HG02943 (cell line): ENCODE measurements around the gene CARS1.

Experiments
- ATAC-seq: cut with Tn5 transposase; IDR thresholded peaks from one replicate; pipeline ENCODE4 v1.9.1; 2021; ENCODE audit warnings: mild to moderate bottlenecking, low read depth, moderate library complexity; ENCODE audit not compliant: unreplicated experiment

Gene CARS1

DNA sequence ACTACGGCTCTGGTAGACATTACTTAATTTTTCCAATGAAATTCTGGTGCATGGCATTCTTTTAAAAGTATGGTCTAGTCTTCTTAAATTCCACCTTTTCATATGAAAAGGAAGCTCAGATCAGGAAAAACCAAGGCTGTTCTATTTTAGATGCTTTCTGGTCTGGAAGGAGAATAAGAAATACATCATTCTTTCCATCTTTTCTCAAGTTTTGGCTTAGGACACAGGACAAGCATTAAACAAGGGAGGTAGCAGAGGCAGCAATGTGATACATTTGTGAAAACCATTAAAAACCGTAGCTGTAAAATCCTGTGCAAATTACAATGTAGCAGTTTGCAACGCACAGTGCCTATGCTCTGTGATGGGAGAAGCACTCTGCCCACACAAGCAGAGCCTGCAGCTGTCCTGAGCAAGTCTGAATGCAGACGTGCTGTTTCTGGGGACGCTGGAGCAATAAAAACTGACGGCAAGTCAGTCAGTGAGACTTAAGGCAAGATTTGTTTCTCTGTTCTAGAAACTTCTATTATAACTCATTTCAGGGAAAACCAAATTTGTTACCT is 88.8 kb downstream of the CARS1 start:
- no peak for ATAC-seq

DNA sequence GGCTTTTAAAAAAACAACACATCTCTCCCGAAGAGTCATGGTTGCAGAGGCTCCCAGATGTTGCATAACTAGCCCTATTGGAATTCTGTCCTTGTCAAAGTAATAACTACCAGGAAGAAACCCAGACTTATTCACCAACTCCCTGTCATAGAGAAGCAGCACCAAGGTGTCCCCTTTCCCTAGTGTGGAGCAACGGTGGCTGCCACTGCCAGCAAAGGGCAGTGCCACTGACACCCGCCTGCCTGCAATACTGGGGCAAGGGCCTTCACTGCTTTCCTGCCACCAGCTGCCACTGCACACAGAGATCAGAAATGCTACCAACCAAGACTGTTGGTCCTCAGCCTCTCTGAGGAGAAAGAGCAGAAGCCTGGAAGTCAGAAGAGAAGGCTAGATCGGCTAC is 92.4 kb downstream of the CARS1 start:
- no peak for ATAC-seq

DNA sequence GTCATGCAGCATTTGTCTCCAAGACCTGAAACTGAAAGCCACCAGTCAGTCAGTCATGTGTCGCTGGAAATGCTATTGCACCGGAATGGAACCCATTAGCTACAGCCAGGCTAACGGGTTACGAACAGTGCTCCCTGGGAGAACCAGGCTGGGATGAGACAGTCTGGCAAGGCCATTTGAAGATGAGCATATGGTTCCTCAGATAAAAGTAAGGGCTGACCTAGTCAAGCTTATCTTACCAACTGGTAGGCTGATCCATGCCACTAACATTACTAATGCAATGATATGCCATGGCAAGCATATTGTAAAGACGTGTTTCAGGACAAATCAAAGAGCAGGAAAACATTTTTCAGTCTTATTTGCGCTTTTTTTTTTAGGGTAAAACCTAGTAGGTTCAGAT is 93.5 kb downstream of the CARS1 start:
- no peak for ATAC-seq

DNA sequence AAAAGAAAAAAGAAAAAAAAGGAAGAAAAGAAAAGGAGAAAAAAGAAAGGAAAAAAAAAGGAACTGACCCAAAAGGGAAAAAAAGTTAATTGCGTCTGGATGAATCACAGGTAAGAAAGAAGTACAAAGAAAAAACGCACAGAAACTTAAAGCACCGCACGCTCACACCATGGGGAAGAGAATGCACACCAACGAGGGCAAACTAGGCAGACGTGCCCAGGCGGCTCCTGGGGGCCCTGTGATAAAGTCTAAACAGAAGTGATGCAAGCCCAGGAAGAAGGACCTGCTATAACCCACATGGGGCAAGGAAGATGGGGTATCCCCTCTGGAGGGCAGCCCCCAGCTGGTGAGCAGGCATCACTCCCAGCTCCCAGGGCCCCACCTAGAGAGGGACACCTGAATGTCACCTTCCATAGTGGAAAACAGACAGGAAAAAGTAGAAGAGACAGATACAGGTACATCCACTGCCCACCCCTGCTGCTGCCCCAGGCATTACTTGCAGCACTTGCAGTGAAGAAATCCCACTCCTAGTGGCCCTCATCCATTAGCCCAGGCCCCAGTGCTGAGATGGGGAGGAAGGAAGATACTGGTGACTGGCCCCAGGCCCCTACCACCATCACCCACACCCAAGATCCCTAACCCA is 94.0 kb downstream of the CARS1 start:
- ATAC-seq, result no peak

DNA sequence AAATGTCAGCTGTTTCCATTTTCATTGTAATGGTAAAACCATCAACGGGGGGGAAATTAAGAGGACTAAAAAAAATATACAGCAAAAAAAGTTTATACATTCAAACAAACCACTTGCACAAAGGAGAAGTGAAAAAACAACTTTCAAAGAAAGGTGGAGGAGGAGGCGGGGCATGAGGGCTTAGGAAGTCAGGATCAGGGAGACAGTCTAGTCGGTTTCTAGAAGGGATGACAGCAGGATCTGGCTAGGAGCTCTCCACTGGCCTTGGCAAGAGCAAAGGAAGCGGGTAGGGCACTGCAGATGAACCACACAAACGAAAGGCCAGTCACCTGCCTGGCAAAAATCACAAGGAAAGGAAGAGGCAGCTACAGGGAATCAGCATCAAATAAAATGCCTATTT is 96.1 kb downstream of the CARS1 start:
- no peak for ATAC-seq

DNA sequence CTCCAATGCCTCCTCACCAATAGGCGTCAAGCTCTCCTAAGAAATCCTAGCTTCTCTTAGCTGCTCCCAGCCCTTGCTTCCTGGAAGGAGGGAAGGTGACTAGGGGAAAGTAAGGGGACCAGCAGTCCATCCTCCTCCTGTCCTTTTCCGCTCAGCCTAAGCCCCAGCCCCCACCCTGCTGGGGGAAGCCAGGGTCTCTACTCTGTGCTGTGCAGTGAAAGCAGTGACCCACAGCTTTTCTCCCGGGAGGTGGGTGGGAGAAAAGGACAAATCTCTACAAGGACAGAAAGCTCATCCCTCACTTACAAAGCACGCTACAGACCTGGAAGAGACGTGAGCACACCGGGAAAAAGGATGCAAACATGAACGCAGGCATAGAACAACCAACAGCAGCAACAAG is 97.1 kb downstream of the CARS1 start:
- no peak for ATAC-seq

DNA sequence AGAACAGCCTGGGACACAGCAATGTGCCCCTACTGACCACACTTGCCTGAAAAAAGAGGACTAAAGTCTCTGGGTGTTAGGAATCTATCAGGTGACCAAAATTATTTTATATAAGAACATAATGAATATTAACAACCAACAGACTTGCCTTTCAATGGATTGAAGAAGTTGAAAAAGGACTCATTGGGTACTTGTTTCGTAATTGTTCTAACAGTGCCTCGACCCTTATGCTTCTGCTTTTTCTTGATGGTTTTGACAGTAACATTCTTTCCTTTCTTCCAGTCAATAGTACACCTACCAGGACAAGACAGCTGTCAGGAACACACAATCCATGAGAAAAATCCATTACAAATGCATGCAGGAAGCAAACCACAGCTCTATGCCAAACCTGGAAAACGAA is 99.0 kb downstream of the CARS1 start:
- ATAC-seq, result no peak

DNA sequence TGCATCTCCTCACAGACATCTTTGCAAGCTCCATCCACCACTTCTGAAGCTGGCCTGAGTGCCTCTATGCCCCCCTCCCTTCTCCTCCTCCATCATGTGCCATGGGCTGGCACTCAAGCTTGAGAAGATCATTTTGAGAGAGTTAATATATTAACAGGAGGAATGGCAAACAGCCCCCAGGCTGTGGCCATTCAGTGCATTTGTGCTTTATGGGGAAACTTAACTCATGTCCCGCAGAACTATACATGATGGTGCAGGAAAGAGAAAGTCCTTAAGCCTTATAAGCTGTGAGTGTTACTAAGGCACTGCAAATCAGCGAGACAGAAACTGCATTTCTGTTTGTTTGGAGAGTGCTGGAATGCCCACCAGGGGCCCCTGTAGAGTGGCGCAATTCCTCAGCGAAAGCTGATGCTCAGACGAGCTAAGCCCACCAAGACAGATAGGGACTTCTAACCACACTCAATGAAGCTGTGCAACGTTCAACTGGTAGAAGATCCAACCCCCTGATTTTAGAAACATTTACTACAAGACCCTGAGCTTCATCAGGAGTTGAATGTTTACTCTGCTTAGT is 101.2 kb downstream of the CARS1 start:
- ATAC-seq, result no peak

DNA sequence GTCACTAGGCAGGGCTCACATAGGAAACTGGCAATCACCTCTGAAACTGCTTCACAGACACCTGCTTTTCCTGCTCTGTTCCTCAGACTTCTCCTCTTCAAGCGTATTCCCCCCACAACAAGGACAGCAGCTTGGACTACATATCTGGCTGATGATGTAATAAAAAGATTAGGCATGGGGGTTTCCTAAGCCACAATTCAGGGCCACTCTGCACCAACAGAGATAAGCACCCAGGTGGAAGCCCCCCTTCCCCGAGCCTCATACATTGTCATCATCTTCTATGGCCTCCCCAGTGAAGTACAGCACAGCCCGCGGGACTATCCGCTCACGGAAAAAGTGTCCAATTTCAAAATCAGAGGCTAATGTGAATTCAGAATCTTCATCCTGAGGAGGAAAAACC is 103.0 kb downstream of the CARS1 start:
- no peak for ATAC-seq

DNA sequence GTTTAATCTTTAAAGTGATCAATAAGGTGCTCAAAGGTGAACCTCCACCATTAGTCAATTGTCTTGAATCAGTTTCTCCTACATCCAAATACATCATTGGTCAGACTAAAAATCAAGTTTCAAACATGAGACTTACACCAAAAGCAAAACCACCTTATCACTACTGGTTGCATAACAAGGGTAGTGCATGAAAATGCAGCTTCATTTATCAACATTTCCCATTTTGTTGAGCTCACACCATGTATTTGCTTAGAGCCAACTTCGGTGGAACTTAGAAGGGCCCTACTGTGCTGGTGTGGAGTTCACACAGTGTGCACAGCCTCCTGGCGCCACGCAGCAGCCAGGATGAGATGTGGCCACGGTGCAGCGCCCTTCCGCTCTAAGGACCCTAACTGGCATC is 104.9 kb downstream of the CARS1 start:
- no peak for ATAC-seq

DNA sequence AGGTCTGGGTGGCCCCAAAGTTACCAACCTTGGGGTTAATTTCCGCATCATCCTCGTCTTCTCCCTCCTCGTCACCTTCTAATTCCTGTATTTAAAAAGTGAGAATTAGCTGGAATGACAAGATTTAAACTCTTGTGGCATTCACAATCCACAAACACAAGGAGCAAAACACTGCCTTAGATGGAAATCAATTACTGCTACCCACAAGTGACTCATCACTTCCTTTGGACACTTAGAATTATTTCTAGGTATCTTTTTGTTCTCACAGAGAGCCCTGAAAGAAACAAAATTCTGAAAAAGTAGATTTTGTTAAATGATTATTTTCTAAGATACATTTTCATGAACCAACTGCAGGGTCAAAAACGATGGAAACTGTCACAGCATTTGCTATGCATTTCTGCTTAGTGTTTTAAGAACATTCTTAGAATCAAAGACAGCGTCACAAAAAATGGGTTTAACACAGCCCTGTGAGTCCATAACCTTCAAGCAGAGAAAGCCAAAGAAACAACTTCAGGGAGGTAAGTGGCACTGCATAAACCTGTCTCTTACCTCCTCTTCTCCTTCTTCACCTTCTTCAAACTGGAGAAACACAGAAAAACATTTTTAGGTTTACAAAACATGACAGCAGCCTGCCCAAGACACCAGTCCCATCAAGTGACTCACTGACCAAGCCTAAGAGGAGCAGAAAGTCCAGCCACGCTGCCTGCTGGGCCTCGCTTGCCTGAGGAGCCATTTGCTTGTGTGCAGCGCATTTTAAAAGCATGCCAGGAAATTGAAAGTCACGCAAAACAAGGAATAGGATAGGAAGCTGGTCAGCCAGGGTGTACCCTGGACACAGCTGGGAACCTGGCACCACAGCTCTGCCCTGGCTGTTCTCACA is 105.8 kb downstream of the CARS1 start:
- ATAC-seq, result no peak
